K562 (cell line): Measurements from ENCODE around the gene ANK3. TPM values are rescaled to one million over a fixed set of nuclear protein-coding genes. Genes with fewer than 3 reads are reported as not detected.

Experiments
- ATF1 ChIP-seq, 2 experiments: fragments of 450-650 bp in 1 of 2; IDR thresholded peaks; 2 replicates each; pipeline ENCODE4 v1.6.1; 2016; ENCODE audit warnings: missing compliant biosample characterization in 1 of 2, missing genetic modification characterization in 1 of 2
- CREB1 ChIP-seq, 2 experiments: sonication (generic) in 1 of 2; formaldehyde crosslinking in 1 of 2; IDR thresholded peaks; 2 replicates each; pipeline versions ENCODE4 v1.6.1 to v1.8.0; 2012 to 2022; ENCODE audit warnings: inconsistent platforms in 1 of 2, mild to moderate bottlenecking in 1 of 2, missing genetic modification reagents in 1 of 2, moderate library complexity in 1 of 2
- DACH1 ChIP-seq: fragments of 450-650 bp; IDR thresholded peaks from 2 replicates; pipeline ENCODE4 v1.6.1; 2018; ENCODE audit not compliant: partially characterized antibody
- HNRNPLL ChIP-seq: fragments of 200-400 bp; formaldehyde crosslinking; IDR thresholded peaks from 2 replicates; pipeline ENCODE4 v1.6.1; 2017; ENCODE audit warnings: low read length, low read depth, mild to moderate bottlenecking; ENCODE audit not compliant: poor library complexity, severe bottlenecking
- JUND ChIP-seq, 2 experiments: IDR thresholded peaks; 2 replicates in 1 of 2; 3 replicates in 1 of 2; pipeline ENCODE4 v1.6.1; 2011; ENCODE audit warnings: borderline replicate concordance in 2 of 2, low read depth in 2 of 2, low read length in 2 of 2, improper control_type of control experiment in 1 of 2, missing biosample characterization in 1 of 2, missing genetic modification characterization in 1 of 2, missing genetic modification reagents in 1 of 2
- L3MBTL2 ChIP-seq: fragments of 450-650 bp; IDR thresholded peaks from 2 replicates; pipeline ENCODE4 v1.6.1; 2016; ENCODE audit warnings: mild to moderate bottlenecking, moderate library complexity
- MXI1 ChIP-seq: IDR thresholded peaks from 2 replicates; pipeline ENCODE4 v1.6.1; 2011; ENCODE audit warnings: low read depth, mild to moderate bottlenecking, improper control_type of control experiment, low read length
- TCF7 ChIP-seq: sonication (generic); IDR thresholded peaks from 2 replicates; pipeline ENCODE4 v1.6.1; 2016; ENCODE audit warnings: antibody characterized with exemption, borderline replicate concordance
- TEAD2 ChIP-seq: fragments of 450-650 bp; IDR thresholded peaks from 2 replicates; pipeline ENCODE4 v1.6.1; 2016; ENCODE audit warnings: missing genetic modification characterization, control low read depth, missing compliant biosample characterization
- TEAD4 ChIP-seq, 2 experiments: sonication (generic) in 1 of 2; formaldehyde crosslinking in 1 of 2; IDR thresholded peaks; 2 replicates each; pipeline versions ENCODE4 v1.6.1 to v1.8.0; 2012 to 2022; ENCODE audit warnings: borderline replicate concordance in 1 of 2, inconsistent platforms in 1 of 2, low read length in 1 of 2, mild to moderate bottlenecking in 1 of 2, missing genetic modification reagents in 1 of 2
- TFAP4 ChIP-seq: sonication (generic); formaldehyde crosslinking; IDR thresholded peaks from 2 replicates; pipeline ENCODE4 v1.8.0; 2022; ENCODE audit warnings: missing genetic modification reagents, mild to moderate bottlenecking, moderate library complexity, borderline replicate concordance
- ZNF318 ChIP-seq, 2 experiments: fragments of 450-650 bp; IDR thresholded peaks; 2 replicates each; pipeline ENCODE4 v1.6.1; 2016; ENCODE audit warnings: mild to moderate bottlenecking in 2 of 2, borderline replicate concordance in 1 of 2, low read depth in 1 of 2, moderate library complexity in 1 of 2
- ZNF347 ChIP-seq: fragments of 450-650 bp; formaldehyde crosslinking; IDR thresholded peaks from 2 replicates; pipeline ENCODE4 v1.4.0; 2020; ENCODE audit warnings: low read depth, mild to moderate bottlenecking, moderate library complexity
- ZNF436 ChIP-seq: fragments of 250-450, 450-650 bp; sonication (Bioruptor Pico); formaldehyde crosslinking; IDR thresholded peaks from 2 replicates; pipeline ENCODE4 v1.7.0; 2020; ENCODE audit warnings: mild to moderate bottlenecking
- ZNF79 ChIP-seq: fragments of 250-450 bp; sonication (Bioruptor Pico); IDR thresholded peaks from 2 replicates; pipeline ENCODE4 v1.4.0; 2020; ENCODE audit warnings: low read depth, mild to moderate bottlenecking, moderate library complexity
- polyA plus RNA-seq, 8 experiments: library from polyadenylated mRNA; depleted of rRNA in 4 of 8; stranded (reverse) in 5 of 8; unstranded in 3 of 8; fragments of >200 nt; fragmentation: Nextera tagmentation in 2 of 8; fragmentation: Illumina TruSeq in 1 of 8; extraction: Ambion mirVana in 2 of 8; extraction: Trizol in 1 of 8; gene quantifications; 2 replicates each; pipeline versions ENCODE4 v1.2.1 to v1.2.3, GENCODE V29; 2011 to 2014; ENCODE audit warnings: inconsistent platforms in 1 of 8, missing spikeins in 1 of 8
- total RNA-seq, 7 experiments: library from RNA; depleted of rRNA in 6 of 7; stranded (reverse); fragments of >200 nt in 6 of 7; fragmentation: Illumina TruSeq in 2 of 7; extraction: Trizol in 2 of 7; gene quantifications; 2 replicates each; pipeline versions ENCODE4 v1.2.1 to v1.2.3, GENCODE V29; 2011 to 2021; ENCODE audit warnings: low replicate concordance in 1 of 7

Gene ANK3
- total and polyA plus RNA-seq, 9 of the 15 experiments (the other 6 are each of a cell fraction or from before 2014, with no cell fraction given), result 10.0 to 32.3 (median 17.9) TPM

GRCh38 chr10:60299961-60300883, 89.5 kb downstream of the ANK3 start (continued):
- TF ChIP-seq TEAD2 (tag) (peak; percentile 71), MXI1 (no peak), ZNF436 (CRISPR knock-in tag) (no peak), ZNF347 (CRISPR knock-in tag) (no peak), ATF1 (CRISPR knock-in tag; IDR thresholded peaks at IDR 0.05) (no peak), ATF1 (tag; IDR thresholded peaks at IDR 0.05) (peak; percentile 53), TCF7 (no peak), TEAD4 (IDR thresholded peaks at IDR 0.05; ENCODE audit: low read length) (peak; percentile 69; the same call in 1 of the 2 replicates), TEAD4 (CRISPR knock-in tag; IDR thresholded peaks at IDR 0.05; ENCODE audit: borderline replicate concordance) (no peak), ZNF79 (0 out of 2 replicates have a peak, but pooled peaks have one; percentile 8), CREB1 (IDR thresholded peaks at IDR 0.05) (no peak; the same call in 1 of the 2 replicates), CREB1 (CRISPR knock-in tag; IDR thresholded peaks at IDR 0.05) (peak; percentile 13; the same call in 1 of the 2 replicates), DACH1 (peak; percentile 87), TFAP4 (CRISPR knock-in tag) (peak; percentile 75), JUND (IDR thresholded peaks at IDR 0.05; ENCODE audit: borderline replicate concordance, low read depth, low read length) (peak; percentile 42; the same call in 1 of the 2 replicates), JUND (tag; IDR thresholded peaks at IDR 0.05; ENCODE audit: borderline replicate concordance, low read depth, low read length) (peak; percentile 58; the same call in 2 of the 3 replicates), L3MBTL2 (peak; percentile 62; the same call in 1 of the 2 replicates), ZNF318 (IDR thresholded peaks at IDR 0.05; ENCODE audit: borderline replicate concordance in 1 of 2, low read depth in 1 of 2) (peak in 1 of 2 experiments; percentile 65; a peak in 1 of 4 replicates), HNRNPLL (no peak)
